GM21423 (cell line): ENCODE data around the gene OR4K14.
"Not testable (repeated sequence)": the region's sequence is repeated elsewhere in the genome, so short reads cannot be mapped to it uniquely, and the experiment has no call there.

Experiments used
- ATAC-seq: cut with Tn5 transposase; IDR thresholded peaks from one replicate; pipeline ENCODE4 v1.9.1; 2021; ENCODE audit warnings: mild to moderate bottlenecking, moderate library complexity; ENCODE audit not compliant: unreplicated experiment

OR4K14 gene, protein sequence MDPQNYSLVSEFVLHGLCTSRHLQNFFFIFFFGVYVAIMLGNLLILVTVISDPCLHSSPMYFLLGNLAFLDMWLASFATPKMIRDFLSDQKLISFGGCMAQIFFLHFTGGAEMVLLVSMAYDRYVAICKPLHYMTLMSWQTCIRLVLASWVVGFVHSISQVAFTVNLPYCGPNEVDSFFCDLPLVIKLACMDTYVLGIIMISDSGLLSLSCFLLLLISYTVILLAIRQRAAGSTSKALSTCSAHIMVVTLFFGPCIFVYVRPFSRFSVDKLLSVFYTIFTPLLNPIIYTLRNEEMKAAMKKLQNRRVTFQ

DNA sequence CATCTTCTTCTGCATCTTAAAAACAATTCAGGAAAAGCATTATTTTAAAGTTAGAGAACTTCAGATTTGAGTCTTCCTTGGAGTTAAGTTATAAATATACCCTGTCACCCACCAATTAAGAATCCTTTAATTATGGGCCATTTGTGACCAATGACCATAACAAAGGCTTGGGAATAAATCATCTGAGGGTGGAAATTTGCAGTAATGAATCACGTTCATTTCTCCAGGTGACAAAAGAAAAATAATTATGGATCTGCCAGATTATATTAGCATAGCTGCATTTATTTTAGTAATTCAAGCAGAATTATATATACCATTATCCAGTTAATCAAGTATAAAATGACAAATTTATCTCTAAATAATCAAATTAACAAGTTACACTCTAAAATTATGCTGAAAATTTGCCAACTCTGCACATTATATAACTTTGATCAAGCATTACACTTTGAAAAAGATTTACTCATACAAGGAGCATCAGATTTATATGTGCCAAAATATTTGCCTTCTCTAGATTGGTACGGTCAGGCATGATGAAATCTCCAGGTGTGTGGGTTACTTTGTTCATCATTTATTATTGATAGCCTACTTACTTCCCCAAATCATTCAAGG, at the start of gene OR4K14:
OR4K14 (minus strand) TSS at position 51 of the 609 bp plus-strand sequence. CDS start 4,114 bp downstream, outside the sequence.
- no peak for ATAC-seq

DNA sequence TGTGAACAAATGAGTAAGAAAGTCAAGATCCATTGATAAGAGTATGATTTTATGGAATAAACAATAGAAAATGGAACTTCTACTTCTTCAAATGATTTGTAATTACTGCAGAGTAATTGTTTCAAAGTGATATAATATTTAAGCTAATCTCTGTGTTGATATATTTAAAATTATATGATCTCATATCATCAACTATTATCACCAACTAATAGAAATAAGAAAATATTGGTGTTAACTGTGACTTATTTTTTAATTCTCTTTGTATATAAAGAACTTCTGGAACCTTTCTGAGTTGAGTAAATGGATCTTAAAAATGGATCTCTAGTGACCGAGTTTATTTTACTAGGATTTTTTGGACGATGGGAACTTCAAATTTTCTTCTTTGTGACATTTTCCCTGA, 40.6 kb upstream of the OR4K14 start, which contains the start of gene OR4L1:
OR4L1 (plus strand) TSS at position 301 of the 400 bp plus-strand sequence; CDS start at position 301, 0 bp downstream.
- ATAC-seq: no peak

DNA sequence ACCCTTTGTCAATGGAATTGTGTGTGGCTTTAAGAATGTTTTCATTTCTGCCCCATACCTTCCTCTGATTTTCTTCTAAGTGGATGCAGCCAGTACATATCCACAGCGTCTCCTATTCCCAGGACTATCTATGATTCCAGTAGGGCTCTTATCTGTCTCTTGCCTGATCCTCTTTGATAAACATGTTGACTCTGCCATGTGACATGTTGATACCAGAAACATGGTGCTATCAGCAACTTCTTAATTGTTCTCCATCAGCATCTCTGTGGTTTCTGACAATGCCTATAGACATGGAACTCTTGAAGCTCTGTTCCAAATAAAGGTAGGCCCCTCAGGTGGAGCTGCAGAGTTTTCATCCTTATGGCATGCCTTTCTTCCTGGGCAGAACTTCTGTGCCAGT, 29.1 kb upstream of the OR4K14 start:
- no peak for ATAC-seq

DNA sequence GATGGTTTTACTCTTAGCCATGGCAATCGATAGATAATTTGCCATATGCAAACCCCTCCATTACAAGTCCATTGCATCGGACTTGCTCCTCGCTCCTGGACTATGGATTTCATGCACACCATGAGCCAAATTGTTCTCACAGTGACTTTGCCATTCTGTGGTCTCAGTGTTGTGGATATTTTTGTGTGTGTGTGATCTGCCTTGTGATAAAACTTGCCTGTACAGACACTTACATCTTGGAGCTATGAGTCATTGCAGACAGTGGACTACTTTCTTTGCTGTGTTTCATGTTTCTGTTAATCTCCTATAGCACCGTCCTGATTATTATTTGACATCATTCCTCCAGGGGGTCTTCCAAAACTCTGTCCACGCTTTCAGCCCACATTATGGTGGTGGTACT, 25.1 kb upstream of the OR4K14 start:
- no peak for ATAC-seq

DNA sequence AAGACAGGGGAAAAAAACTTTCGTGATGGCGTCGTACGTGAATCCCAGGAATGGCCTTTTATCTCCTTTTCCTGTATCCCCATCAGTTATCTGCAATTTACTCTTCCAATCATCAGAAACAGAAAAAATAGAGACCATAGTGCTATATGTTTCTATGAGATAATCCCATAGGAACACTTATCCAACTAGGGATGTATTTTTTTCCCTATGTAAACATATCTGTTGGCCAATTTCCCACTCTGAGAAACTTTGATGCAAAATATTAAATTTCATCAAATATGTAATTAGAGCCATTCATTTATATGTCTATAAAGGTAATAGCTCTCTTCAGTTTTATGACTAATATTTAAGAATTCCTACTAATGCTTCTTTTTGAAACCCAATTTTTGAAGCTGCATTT, 16.8 kb upstream of the OR4K14 start, which contains the start of gene OR4K13:
OR4K13 (minus strand) TSS at position 101 of the 400 bp plus-strand sequence. CDS start 1,280 bp downstream, outside the sequence.
- no peak for ATAC-seq

DNA sequence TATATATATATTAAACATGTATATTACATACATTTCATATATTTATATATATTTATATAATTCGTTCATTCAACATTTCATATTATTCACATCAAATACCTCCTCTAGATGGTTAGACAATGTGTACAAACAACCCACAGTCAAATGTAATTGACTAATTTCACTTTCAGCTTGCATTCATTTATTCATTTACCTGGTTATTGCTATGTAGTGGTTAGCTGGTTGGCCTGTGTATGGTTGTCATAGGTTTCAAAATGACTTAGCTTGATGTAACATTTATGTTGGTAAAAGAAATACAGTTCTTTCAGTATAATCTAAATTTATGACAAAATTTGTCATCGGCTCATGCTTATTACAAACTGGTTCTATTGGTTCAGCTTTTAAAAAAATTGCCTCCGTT, 16.3 kb upstream of the OR4K14 start:
- ATAC-seq: no peak

DNA sequence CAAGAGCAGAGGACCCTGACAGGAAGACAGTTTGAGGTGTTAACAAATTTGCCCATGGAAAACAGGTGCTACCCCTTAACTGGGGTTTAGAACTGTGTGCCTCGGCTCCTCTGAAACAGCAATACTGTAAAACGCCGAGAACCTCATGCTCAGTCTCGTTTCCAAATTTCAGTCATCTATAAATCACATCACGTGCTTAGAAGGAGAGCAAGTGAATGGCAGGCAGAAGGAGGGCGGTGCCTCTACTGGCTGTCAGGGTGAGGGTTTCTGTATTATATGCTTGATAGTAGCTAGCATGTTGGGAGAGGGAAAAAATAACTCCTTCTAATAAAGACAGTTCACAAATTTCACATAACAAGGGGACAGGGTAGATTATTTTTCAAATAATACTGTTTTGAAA, 12.0 kb upstream of the OR4K14 start:
- ATAC-seq: no peak

DNA sequence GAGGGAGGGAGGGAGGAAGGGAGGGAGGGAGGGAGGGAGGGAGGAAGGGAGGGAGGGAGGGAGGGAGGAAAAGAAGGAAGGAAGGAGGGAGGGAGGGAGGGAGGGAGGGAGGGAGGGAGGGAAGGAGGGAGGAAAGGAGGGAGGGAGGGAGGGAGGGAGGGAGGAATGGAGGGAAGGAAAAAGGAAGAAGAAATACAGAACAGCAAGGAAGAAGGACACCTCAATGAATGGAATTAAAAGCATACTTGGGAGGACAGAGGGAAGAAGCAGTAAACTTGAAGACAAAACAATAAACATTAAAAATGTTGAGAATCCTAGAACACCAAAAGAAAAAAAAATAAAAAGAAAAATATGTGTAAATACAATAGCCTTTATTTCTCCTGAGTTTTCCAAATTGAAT, 11.0 kb downstream of the OR4K14 start:
- no peak for ATAC-seq

DNA sequence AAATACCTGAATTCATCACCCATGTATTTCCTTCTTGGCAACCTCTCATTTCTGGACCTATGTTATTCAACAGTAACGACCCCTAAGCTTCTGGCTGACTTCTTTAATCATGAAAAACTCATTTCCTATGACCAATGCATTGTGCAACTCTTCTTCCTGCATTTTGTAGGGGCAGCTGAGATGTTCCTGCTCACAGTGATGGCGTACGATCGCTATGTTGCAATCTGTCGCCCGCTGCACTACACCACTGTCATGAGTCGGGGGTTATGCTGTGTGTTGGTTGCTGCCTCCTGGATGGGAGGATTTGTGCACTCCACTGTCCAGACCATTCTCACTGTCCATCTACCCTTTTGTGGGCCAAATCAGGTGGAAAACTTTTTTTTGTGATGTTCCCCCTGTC, 16.8 kb downstream of the OR4K14 start:
- ATAC-seq: no peak

DNA sequence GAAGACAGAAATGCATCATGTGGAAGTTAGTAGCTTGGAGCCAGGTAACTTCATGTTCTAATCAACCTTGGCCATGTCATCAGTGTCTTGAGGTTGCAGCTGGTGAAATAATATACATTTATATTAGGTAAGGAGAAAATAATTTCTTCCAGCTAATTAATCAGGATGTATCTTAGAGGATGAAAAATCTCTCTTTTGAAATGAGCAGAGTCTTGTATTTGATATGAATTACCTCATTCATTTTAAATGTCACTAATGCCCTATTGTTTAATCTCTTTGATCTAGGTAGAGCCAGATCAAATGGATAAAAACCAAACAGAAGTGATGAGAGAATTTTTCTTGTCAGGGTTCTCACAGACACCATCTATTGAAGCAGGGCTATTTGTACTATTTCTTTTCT, 17.2 kb downstream of the OR4K14 start, which contains the start of gene OR4Q2:
OR4Q2 (plus strand) TSS at position 301 of the 400 bp plus-strand sequence.
- no peak for ATAC-seq

DNA sequence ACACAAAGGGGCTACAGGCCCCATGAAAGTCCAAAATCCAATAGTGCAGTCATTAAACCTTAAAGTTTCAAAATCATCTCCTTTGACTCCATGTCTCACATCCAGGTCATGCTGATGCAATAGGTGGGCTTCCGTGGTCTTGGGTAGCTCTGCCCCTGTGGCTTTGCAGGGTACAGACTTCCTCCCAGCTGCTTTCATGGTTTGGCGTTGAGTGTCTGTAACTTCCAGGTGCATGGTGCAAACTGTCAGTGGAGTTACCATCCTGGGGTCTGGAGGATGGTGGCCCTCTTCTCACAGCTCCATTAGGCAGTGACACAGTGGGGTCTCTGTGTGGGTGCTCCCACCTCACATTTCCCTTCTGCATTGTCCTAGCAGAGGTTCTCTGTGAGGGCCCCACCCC, 25.7 kb downstream of the OR4K14 start:
- ATAC-seq: no peak

DNA sequence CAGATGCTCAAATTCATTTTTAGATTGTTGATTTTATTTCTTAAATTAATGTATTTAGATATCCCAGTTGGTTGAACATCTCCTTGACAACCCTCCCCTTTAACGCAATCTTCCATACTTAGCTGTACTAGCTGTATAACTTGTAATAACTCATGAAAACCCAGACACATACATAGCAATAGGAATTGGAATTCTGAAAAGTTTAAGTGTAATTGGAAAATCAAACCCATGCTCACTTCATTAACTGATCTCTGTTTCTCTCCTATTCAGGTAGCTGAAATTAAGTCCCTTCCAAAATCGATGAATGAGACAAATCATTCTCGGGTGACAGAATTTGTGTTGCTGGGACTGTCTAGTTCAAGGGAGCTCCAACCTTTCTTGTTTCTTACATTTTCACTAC, 43.8 kb downstream of the OR4K14 start, which contains the start of gene OR4K15:
OR4K15 (plus strand) TSS at position 301 of the 400 bp plus-strand sequence; CDS start at position 301, 0 bp downstream.
- no peak for ATAC-seq

DNA sequence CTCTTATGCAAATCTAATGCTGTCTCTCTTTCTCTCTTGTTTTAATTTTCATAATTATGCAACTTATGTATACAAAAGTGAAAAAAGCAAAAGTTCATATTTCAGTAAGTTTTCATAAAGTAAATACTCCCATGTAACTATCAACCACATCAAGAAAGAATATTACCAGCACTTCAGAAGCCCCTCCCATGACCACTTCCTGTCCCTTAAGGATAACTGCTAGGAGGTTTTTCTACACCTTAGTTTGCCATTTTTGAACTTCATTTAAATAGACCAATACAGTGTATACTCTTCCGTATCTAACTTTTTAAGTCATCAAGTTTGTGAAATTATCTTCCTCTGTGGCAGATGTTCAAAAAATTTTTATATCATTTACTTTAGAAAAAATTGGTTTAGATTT, 44.3 kb downstream of the OR4K14 start:
- no peak for ATAC-seq

DNA sequence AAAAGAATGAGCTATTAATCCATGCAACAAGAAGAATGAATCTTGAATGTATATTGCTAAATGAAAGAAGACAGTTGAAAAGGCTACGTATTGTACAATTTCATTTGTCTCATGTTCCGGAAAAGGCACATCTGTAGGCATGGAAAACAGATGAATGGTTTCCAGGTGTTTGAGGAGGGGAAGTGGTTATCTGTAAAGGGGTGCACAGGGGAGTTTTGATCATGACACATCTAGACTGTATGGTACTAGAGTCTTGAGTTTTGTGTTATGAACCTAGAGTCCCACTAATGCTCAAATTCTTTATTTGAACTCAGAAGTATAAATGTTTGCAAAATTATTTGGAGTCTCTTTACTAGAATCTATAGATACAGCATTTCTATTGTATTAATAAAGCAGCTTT, 49.4 kb downstream of the OR4K14 start:
- ATAC-seq: not testable (repeated sequence)
